Measurements from ENCODE around the gene GPR146. TPM values are rescaled to one million over a fixed set of nuclear protein-coding genes. Genes with fewer than 3 reads are reported as not detected.

The GPR146 gene
- total and polyA plus RNA-seq, 2 of the 13 experiments (the other 11 are each of a cell fraction or from before 2014, with no cell fraction given): 2.0 to 15.9 TPM

DNA sequence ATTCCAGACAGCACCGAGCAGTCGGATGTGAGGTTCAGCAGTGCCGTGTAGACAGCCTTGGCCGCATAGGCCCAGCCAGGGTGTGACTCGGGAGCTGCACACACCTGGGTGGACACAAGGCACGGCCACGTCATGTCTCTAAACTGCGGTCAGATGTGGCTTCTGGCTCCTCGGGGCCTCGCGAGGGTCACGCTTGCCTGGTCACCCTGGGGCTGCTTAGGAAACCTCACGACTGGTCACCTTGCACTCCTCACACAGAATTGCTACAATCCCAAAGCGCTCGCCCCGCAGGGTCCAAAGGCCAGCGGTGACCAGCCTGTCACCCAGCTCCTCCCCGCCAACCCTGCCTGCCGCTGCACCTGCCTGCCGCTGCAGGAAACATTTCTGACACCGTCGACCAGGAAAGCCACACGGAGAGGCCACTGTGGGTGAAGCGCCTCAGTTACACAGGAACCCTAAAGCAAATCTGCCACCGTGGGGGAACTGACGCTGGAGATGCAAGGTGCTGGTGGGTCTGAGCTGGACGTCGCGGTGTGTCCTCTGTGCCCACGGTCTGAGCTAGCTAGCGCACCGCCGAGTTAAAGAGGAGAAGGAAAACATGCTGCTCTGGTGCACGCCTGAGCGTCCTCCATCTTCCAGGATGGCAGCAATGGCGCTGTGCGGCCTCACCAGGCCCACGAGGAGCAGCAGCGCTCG, 48.6 kb downstream of the GPR146 start (continued):
- TF ChIP-seq, protein P1, sequence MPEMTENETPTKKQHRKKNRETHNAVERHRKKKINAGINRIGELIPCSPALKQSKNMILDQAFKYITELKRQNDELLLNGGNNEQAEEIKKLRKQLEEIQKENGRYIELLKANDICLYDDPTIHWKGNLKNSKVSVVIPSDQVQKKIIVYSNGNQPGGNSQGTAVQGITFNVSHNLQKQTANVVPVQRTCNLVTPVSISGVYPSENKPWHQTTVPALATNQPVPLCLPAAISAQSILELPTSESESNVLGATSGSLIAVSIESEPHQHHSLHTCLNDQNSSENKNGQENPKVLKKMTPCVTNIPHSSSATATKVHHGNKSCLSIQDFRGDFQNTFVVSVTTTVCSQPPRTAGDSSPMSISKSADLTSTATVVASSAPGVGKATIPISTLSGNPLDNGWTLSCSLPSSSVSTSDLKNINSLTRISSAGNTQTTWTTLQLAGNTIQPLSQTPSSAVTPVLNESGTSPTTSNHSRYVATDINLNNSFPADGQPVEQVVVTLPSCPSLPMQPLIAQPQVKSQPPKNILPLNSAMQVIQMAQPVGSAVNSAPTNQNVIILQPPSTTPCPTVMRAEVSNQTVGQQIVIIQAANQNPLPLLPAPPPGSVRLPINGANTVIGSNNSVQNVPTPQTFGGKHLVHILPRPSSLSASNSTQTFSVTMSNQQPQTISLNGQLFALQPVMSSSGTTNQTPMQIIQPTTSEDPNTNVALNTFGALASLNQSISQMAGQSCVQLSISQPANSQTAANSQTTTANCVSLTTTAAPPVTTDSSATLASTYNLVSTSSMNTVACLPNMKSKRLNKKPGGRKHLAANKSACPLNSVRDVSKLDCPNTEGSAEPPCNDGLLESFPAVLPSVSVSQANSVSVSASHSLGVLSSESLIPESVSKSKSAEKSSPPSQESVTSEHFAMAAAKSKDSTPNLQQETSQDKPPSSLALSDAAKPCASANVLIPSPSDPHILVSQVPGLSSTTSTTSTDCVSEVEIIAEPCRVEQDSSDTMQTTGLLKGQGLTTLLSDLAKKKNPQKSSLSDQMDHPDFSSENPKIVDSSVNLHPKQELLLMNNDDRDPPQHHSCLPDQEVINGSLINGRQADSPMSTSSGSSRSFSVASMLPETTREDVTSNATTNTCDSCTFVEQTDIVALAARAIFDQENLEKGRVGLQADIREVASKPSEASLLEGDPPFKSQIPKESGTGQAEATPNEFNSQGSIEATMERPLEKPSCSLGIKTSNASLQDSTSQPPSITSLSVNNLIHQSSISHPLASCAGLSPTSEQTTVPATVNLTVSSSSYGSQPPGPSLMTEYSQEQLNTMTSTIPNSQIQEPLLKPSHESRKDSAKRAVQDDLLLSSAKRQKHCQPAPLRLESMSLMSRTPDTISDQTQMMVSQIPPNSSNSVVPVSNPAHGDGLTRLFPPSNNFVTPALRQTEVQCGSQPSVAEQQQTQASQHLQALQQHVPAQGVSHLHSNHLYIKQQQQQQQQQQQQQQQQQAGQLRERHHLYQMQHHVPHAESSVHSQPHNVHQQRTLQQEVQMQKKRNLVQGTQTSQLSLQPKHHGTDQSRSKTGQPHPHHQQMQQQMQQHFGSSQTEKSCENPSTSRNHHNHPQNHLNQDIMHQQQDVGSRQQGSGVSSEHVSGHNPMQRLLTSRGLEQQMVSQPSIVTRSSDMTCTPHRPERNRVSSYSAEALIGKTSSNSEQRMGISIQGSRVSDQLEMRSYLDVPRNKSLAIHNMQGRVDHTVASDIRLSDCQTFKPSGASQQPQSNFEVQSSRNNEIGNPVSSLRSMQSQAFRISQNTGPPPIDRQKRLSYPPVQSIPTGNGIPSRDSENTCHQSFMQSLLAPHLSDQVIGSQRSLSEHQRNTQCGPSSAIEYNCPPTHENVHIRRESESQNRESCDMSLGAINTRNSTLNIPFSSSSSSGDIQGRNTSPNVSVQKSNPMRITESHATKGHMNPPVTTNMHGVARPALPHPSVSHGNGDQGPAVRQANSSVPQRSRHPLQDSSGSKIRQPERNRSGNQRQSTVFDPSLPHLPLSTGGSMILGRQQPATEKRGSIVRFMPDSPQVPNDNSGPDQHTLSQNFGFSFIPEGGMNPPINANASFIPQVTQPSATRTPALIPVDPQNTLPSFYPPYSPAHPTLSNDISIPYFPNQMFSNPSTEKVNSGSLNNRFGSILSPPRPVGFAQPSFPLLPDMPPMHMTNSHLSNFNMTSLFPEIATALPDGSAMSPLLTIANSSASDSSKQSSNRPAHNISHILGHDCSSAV (CRISPR knock-in tag; IDR thresholded peaks at IDR 0.05; ENCODE audit: borderline replicate concordance): no peak
- TF ChIP-seq ZNF788 (CRISPR knock-in tag; IDR thresholded peaks at IDR 0.05; ENCODE audit: borderline replicate concordance) (peak; percentile 85; the same call in 1 of the 2 replicates), MIER2 (CRISPR knock-in tag; IDR thresholded peaks at IDR 0.05) (no peak; the same call in 1 of the 2 replicates), PHF5A (CRISPR knock-in tag; IDR thresholded peaks at IDR 0.05; ENCODE audit: low read depth, unreplicated experiment) (no peak), ZNF552 (CRISPR knock-in tag; IDR thresholded peaks at IDR 0.05; ENCODE audit: borderline replicate concordance) (peak; percentile 93), NFKB2 (CRISPR knock-in tag; IDR thresholded peaks at IDR 0.05; ENCODE audit: borderline replicate concordance) (peak; percentile 40; the same call in 1 of the 2 replicates), ZKSCAN1 (IDR thresholded peaks at IDR 0.05; ENCODE audit: low read length) (no peak), ZIK1 (CRISPR knock-in tag; IDR thresholded peaks at IDR 0.05; ENCODE audit: borderline replicate concordance, low read depth) (peak; percentile 60; the same call in 1 of the 2 replicates), SP4 (CRISPR knock-in tag; IDR thresholded peaks at IDR 0.05) (peak; percentile 55), ZNF264 (CRISPR knock-in tag; IDR thresholded peaks at IDR 0.05) (0 out of 2 replicates have a peak, but pooled peaks have one; percentile 59), HIVEP1 (CRISPR knock-in tag; IDR thresholded peaks at IDR 0.05) (peak; percentile 69; the same call in 1 of the 2 replicates), HOXD1 (CRISPR knock-in tag; IDR thresholded peaks at IDR 0.05) (peak; percentile 56; the same call in 1 of the 2 replicates), ZNF121 (CRISPR knock-in tag; IDR thresholded peaks at IDR 0.05) (0 out of 2 replicates have a peak, but pooled peaks have one; percentile 26), ZNF646 (CRISPR knock-in tag; IDR thresholded peaks at IDR 0.05) (no peak), HOXA3 (CRISPR knock-in tag; IDR thresholded peaks at IDR 0.05) (peak; percentile 91)

All from HepG2 (cell line).